Fibroblast of the aortic adventitia (primary cell): Measurements from ENCODE around the gene MARCHF11. TPM values are rescaled to one million over a fixed set of nuclear protein-coding genes. Genes with fewer than 3 reads are reported as not detected.

Experiments
- DNase-seq: peaks from one replicate; pipeline ENCODE4 v3.0.0-alpha.2; 2010; ENCODE audit warnings: low read depth
- H3K4me3 ChIP-seq: 2 replicates; pipeline ENCODE4 v1.5.1; 2011; ENCODE audit warnings: low read depth, mild to moderate bottlenecking, control low read depth, low read length, moderate library complexity
- total RNA-seq: library from RNA; depleted of rRNA; stranded (reverse); fragments of >200 nt; gene quantifications from 2 replicates; pipeline ENCODE4 v1.2.3, GENCODE V29; 2012; ENCODE audit warnings: low replicate concordance
- TF ChIP-seq, protein P1 (sequence below): IDR thresholded peaks from 2 replicates; pipeline ENCODE4 v1.5.1; 2011; ENCODE audit warnings: mild to moderate bottlenecking, low read length, control low read depth, inconsistent platforms; ENCODE audit not compliant: insufficient read depth

The MARCHF11 gene
- total RNA-seq, 1 donor, result not detected

DNA sequence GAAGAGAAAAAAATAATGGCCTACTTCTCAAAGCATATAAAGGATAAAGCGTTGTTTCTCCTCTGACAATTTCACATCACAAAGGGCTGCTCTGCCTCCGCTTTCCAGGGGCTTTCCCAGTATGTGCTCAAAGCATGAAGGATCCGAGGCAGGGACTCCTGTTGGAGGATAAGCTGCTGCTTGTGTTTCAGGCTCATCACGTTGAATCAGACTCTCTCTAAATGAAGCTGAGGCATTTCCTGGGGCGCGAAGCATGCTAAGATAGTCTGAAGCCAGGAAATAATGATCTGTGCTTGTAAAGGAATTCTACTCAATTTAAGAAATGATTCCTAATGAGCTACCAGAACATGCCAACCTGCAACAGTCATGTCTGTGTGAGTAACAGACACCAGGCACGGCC is 97.5 kb downstream of the MARCHF11 start:
- TF ChIP-seq, protein P1, sequence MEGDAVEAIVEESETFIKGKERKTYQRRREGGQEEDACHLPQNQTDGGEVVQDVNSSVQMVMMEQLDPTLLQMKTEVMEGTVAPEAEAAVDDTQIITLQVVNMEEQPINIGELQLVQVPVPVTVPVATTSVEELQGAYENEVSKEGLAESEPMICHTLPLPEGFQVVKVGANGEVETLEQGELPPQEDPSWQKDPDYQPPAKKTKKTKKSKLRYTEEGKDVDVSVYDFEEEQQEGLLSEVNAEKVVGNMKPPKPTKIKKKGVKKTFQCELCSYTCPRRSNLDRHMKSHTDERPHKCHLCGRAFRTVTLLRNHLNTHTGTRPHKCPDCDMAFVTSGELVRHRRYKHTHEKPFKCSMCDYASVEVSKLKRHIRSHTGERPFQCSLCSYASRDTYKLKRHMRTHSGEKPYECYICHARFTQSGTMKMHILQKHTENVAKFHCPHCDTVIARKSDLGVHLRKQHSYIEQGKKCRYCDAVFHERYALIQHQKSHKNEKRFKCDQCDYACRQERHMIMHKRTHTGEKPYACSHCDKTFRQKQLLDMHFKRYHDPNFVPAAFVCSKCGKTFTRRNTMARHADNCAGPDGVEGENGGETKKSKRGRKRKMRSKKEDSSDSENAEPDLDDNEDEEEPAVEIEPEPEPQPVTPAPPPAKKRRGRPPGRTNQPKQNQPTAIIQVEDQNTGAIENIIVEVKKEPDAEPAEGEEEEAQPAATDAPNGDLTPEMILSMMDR, result no peak
- H3K4me3 ChIP-seq, result no peak overlapping the region
- DNase-seq, result no peak

DNA sequence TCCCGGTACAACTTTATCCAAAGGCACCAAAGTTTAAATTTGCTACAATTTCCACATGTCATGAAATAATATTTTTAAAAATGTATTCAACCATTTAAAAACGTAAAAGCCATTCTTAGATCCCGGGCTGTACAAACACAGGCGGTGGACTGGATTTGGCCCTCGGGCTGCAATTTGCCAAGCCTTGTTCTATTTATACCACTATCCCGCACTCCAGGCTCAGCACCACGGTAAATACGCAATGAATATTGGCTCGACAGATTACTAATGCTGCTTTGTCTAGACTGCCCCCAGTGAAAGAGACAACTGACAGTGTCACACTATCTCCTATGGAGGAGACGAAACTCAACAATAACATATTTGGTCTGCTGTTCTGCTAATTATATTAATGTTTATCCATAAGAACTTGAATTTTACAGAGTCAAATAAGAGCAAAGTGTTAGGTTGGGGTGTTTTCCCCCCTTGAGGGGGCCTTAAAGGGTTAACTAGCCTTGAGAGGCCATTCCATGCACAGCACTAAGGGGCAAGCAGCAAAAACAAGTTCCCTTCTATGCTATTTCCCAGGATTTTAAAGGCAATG is 98.1 kb downstream of the MARCHF11 start:
- no peak for DNase-seq
- TF ChIP-seq, protein P1, result no peak
- no peak overlapping the region for H3K4me3 ChIP-seq

DNA sequence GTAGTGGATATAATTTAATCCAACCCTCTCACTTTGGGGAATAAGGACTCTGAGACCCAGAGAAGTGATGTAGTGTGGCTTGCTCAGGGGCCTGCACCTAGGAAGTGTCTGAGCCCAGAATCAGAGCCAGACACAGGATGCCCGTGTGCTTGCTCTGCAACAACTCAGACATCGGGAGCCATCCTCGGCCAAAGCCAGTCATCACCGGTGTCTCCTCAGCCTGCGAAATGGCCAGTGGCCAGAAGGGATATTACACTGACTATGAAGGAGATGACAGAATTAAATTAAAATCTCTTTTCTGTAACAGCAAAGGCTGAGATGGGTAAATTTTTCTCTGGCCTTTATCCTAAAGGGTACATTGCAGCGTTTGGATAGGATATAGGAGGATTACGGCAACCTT is 102.9 kb downstream of the MARCHF11 start:
- no peak for DNase-seq
- TF ChIP-seq, protein P1, result no peak
- H3K4me3 ChIP-seq, result no peak overlapping the region

DNA sequence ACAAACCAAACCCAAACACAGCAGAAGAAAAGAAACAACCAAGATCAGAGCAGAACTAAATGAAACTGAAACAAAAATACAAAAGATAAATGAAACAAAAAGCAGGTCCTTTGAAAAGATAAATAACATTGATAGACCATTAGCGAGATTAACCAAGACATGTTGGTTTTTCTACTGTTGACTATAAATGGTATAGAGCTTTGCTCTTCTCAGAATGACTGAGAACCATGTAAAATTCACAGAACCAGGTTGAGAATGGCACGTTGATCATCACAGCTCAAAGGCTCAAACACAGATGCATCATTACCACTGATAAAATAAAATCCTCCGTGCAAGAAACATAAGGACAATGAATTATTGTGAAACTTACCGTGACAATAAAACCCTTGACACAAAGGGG is 105.2 kb downstream of the MARCHF11 start:
- no peak overlapping the region for H3K4me3 ChIP-seq
- no peak for DNase-seq
- TF ChIP-seq, protein P1, result no peak

DNA sequence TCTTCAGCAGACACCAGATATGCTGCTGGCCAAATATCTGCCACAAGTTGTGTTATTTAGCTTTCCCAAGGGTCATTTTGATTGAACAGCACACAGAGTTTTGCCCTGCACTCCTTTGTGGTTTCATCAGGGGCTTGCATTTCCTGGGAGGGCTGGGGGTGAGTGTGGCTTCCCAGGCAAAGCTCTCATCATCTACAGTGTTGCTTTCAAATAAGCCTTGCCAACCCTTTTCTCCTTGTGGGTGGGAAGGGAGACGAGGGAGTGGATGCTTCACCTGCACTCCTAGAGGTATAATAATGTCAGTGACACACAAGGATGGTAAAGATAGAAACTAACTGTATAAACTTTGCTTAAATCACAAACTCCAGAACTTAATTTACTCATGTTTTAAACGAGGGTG is 107.0 kb downstream of the MARCHF11 start:
- no peak for DNase-seq
- TF ChIP-seq, protein P1, result no peak

DNA sequence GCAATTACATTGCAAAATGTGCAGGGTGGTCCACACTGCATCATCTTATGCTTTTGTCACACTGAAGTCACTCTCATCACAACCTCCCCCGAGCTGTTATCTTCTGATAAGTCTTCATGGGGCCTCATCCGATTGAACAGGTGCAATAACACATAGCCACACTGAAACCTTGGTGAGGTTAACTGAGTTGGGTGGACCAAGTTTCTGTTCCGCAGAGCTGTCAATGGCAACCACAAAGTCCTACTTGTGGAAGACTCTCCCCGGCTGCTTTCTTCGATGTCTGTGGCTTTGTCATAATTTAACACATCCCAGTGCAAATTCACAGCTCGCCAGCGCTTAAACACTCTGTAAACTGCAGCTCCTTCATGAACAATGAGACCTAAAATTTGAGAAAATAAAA is 112.2 kb downstream of the MARCHF11 start:
- no peak for DNase-seq
- TF ChIP-seq, protein P1, result no peak
- no peak overlapping the region for H3K4me3 ChIP-seq

More for the DNA sequence above, 107.0 kb downstream of the MARCHF11 start:
- no peak overlapping the region for H3K4me3 ChIP-seq

DNA sequence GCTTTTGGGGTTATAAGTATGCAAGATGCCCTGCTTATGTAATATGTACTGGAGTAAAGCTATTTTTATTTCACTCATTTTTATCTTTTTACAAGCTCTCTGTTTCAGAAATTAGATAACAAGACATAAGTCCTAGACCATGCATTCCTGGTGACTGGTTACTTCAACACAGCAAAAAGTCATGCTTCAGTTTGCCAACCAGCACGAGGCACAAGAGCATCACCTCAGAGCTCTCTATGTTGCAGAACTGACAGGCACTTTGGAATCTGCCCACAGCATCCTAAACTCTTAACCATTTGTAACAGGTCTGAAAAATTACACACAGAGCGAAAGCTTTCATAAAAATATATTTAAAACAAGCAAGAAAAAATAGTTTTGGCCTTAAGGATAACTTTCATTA is 112.8 kb downstream of the MARCHF11 start:
- TF ChIP-seq, protein P1, result no peak
- no peak for DNase-seq
- H3K4me3 ChIP-seq, result no peak overlapping the region
